Measurements from ENCODE around the gene PRSS33. TPM values are rescaled to one million over a fixed set of nuclear protein-coding genes. Genes with fewer than 3 reads are reported as not detected.

Gene PRSS33
- total and polyA plus RNA-seq, 9 of the 15 experiments (the other 6 are each of a cell fraction or from before 2014, with no cell fraction given) = not detected

DNA sequence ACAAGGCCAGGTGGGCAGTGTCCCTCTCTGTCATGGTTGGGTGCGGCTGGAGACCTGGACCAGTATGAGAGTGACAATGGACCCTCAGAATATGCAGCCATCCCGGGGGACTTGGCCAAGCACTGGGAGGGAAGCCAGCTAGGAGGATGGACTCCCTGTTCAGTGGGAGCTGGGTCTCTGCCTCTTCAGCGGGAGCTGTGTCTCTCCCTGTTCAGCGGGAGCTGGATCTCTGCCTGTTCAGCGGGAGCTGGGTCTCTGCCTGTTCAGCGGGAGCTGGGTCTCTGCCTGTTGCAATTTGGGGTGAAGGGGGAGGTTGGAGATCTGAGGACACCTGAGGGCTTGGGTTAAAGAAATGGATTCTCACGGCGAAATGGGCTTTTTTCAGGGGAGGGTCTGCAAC lies 3.8 kb upstream of the PRSS33 start:
- intact Hi-C loops (cut with micrococcal nuclease) (no loop called here), in situ Hi-C loops (cut with MboI) (no loop called here)
- Histone ChIP-seq H3K36me3 (ENCODE audit: control insufficient read depth, insufficient read depth, low read length) (no peaks in the 10 kb centered on the region), H3K9me1 (ENCODE audit: control insufficient read depth, insufficient read depth, low read length) (no peaks in the 10 kb centered on the region), H3K4me2 (ENCODE audit: insufficient read depth, low read length) (no peak overlapping the region), H3K27me3 (ENCODE audit: control insufficient read depth in 2 of 2, insufficient read depth in 2 of 2, low read length in 2 of 2) (peaks cover 22 to 44% of the 10 kb centered on the region in 2 experiments; a peak in 4 of 5 replicates), H2AFZ (ENCODE audit: low read depth, low read length) (no peak overlapping the region), H4K20me1 (replicated peaks; ENCODE audit: control insufficient read depth, insufficient read depth, low read length) (peaks cover 10% of the 10 kb centered on the region; the same call in 1 of the 2 replicates), H3K9ac (ENCODE audit: insufficient read depth in 1 of 2, low read depth in 2 of 2, low read length in 2 of 2) (no peak overlapping the region; a peak in 1 of 4 replicates), H3K9me3 (replicated peaks; ENCODE audit: control insufficient read depth, insufficient read depth, low read depth, low read length) (no peaks in the 10 kb centered on the region), H3K4me3 (no peak overlapping the region), H3K79me2 (ENCODE audit: control insufficient read depth, insufficient read depth, low read length) (no peaks in the 10 kb centered on the region), H3K27ac (ENCODE audit: extremely low read depth, low read depth, low read length) (no peak overlapping the region), H3K4me1 (replicated peaks in 1 of 2; ENCODE audit: control insufficient read depth in 2 of 2, insufficient read depth in 2 of 2, low read length in 2 of 2) (peaks cover 6 to 12% of the 10 kb centered on the region in 2 experiments)
- CTCF ChIA-PET (ENCODE audit: low intra/inter-chr PET ratio) = no interaction called here
- DNase-seq (ENCODE audit: extremely low read depth in 1 of 4, low spot score in 3 of 4) (no peak), FAIRE-seq (no peak), ATAC-seq (no peak)
- 12% methylated on average over 8 of the region's 8 CpGs for WGBS (ENCODE audit: insufficient coverage, low coverage, missing lambda C conversion rate)
- BruUV-seq (replicated peaks) = no TSS peak
- POLR2A ChIA-PET = interaction anchor here (0.6 to 2.8 kb wide), 4 partner anchors 8 to 48 kb away, joined by 3 to 10 read pairs (median 3); partner anchors contain the start of gene PRSS21
- TF ChIP-seq, protein P1, sequence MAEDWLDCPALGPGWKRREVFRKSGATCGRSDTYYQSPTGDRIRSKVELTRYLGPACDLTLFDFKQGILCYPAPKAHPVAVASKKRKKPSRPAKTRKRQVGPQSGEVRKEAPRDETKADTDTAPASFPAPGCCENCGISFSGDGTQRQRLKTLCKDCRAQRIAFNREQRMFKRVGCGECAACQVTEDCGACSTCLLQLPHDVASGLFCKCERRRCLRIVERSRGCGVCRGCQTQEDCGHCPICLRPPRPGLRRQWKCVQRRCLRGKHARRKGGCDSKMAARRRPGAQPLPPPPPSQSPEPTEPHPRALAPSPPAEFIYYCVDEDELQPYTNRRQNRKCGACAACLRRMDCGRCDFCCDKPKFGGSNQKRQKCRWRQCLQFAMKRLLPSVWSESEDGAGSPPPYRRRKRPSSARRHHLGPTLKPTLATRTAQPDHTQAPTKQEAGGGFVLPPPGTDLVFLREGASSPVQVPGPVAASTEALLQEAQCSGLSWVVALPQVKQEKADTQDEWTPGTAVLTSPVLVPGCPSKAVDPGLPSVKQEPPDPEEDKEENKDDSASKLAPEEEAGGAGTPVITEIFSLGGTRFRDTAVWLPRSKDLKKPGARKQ (CRISPR knock-in tag; IDR thresholded peaks at IDR 0.05) = no peak
- TF ChIP-seq, protein P2, sequence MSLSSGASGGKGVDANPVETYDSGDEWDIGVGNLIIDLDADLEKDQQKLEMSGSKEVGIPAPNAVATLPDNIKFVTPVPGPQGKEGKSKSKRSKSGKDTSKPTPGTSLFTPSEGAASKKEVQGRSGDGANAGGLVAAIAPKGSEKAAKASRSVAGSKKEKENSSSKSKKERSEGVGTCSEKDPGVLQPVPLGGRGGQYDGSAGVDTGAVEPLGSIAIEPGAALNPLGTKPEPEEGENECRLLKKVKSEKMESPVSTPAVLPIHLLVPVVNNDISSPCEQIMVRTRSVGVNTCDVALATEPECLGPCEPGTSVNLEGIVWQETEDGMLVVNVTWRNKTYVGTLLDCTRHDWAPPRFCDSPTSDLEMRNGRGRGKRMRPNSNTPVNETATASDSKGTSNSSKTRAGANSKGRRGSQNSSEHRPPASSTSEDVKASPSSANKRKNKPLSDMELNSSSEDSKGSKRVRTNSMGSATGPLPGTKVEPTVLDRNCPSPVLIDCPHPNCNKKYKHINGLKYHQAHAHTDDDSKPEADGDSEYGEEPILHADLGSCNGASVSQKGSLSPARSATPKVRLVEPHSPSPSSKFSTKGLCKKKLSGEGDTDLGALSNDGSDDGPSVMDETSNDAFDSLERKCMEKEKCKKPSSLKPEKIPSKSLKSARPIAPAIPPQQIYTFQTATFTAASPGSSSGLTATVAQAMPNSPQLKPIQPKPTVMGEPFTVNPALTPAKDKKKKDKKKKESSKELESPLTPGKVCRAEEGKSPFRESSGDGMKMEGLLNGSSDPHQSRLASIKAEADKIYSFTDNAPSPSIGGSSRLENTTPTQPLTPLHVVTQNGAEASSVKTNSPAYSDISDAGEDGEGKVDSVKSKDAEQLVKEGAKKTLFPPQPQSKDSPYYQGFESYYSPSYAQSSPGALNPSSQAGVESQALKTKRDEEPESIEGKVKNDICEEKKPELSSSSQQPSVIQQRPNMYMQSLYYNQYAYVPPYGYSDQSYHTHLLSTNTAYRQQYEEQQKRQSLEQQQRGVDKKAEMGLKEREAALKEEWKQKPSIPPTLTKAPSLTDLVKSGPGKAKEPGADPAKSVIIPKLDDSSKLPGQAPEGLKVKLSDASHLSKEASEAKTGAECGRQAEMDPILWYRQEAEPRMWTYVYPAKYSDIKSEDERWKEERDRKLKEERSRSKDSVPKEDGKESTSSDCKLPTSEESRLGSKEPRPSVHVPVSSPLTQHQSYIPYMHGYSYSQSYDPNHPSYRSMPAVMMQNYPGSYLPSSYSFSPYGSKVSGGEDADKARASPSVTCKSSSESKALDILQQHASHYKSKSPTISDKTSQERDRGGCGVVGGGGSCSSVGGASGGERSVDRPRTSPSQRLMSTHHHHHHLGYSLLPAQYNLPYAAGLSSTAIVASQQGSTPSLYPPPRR (CRISPR knock-in tag; IDR thresholded peaks at IDR 0.05; ENCODE audit: borderline replicate concordance) = no peak
- no peak for TF ChIP-seq PTTG1 (tag; IDR thresholded peaks at IDR 0.05; ENCODE audit: low read depth)
- no peak for TF ChIP-seq RFX5 (IDR thresholded peaks at IDR 0.05; ENCODE audit: low read depth, low read length)
- TF ChIP-seq WHSC1 (IDR thresholded peaks at IDR 0.05; ENCODE audit: low read length) = no peak
- TF ChIP-seq RBM15 (IDR thresholded peaks at IDR 0.05; ENCODE audit: insufficient read depth, low read length) = no peak
- no peak for TF ChIP-seq ZNF655 (CRISPR knock-in tag; IDR thresholded peaks at IDR 0.05)
- no peak for TF ChIP-seq NFXL1 (CRISPR knock-in tag; IDR thresholded peaks at IDR 0.05)
- TF ChIP-seq, protein P3, sequence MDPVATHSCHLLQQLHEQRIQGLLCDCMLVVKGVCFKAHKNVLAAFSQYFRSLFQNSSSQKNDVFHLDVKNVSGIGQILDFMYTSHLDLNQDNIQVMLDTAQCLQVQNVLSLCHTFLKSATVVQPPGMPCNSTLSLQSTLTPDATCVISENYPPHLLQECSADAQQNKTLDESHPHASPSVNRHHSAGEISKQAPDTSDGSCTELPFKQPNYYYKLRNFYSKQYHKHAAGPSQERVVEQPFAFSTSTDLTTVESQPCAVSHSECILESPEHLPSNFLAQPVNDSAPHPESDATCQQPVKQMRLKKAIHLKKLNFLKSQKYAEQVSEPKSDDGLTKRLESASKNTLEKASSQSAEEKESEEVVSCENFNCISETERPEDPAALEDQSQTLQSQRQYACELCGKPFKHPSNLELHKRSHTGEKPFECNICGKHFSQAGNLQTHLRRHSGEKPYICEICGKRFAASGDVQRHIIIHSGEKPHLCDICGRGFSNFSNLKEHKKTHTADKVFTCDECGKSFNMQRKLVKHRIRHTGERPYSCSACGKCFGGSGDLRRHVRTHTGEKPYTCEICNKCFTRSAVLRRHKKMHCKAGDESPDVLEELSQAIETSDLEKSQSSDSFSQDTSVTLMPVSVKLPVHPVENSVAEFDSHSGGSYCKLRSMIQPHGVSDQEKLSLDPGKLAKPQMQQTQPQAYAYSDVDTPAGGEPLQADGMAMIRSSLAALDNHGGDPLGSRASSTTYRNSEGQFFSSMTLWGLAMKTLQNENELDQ (CRISPR knock-in tag; IDR thresholded peaks at IDR 0.05; ENCODE audit: borderline replicate concordance) = no peak
- TF ChIP-seq HNRNPLL (IDR thresholded peaks at IDR 0.05; ENCODE audit: low read depth, low read length, poor library complexity, severe bottlenecking) = no peak
- no peak for TF ChIP-seq ELF4 (CRISPR knock-in tag; IDR thresholded peaks at IDR 0.05)
- TF ChIP-seq KHSRP (IDR thresholded peaks at IDR 0.05) = no peak

Measured in K562 (cell line).